Posterior cingulate gyrus (tissue), 11 donors: Measurements from ENCODE around the gene TP53TG3D.
"Not testable (repeated sequence)": the region's sequence is repeated elsewhere in the genome, so short reads cannot be mapped to it uniquely, and the experiment has no call there.

ENCODE experiments used
- DNase-seq, 10 donors: peaks; one replicate each; pipeline versions ENCODE4 v3.0.0 to v3.0.0-alpha.2; 2020 to 2021; ENCODE audit warnings: mixed read lengths in 3 of 10
- intact Hi-C: fragments of 100-400 bp; cut with DNase I; formaldehyde crosslinking; loops from one replicate; pipeline ENCODE4 v1.15.1; 2023

The TP53TG3D gene, protein sequence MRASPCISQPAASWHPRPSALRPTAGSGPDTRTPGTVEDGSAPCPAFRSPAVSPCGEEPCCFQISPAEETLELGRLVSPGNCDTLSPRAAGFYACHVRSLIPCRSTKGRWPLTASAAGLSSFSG

DNA sequence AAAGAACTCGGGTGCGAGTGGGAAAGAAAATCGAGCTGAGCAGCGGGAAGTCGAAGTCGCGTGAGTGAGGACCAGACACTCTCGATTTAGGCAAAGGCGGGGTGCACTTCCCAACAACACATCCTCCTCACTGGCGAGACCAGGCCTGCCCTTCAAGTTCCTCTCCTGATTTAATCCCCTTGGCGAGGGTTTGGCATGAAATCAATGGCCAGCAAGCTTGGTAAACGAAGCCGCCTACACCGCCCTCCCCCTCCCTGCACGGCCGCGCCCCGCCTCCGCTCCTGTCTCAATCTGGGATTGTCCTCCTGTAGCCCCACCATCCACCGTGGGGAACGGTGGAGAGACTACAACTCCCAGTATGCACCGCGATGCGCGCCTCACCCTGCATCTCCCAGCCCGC lies at the start of gene TP53TG3D:
Gene TP53TG3D (plus strand): TSS at position 301 of the 400 bp plus-strand sequence. CDS start 68 bp downstream, at position 369.
- intact Hi-C loops, DNase-seq: not testable (repeated sequence)

DNA sequence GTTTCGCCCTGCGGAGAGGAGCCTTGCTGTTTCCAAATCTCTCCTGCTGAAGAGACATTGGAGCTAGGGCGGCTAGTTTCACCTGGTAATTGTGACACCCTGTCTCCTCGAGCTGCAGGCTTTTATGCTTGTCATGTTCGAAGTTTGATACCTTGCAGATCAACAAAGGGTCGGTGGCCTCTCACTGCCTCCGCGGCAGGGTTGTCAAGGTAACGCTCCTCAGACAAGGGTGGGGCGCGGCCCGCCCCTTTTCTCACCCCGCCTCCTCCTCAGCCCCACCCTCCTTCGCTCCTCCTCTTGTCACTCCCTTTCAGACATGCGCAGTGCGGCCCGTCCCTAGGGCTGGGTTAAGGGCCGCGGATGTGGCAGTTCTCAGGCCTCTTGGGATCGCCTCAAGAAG lies 421 bp downstream of the TP53TG3D start:
- DNase-seq: peak in 4 of 10 donors; percentile 1 to 61 (median 26)

DNA sequence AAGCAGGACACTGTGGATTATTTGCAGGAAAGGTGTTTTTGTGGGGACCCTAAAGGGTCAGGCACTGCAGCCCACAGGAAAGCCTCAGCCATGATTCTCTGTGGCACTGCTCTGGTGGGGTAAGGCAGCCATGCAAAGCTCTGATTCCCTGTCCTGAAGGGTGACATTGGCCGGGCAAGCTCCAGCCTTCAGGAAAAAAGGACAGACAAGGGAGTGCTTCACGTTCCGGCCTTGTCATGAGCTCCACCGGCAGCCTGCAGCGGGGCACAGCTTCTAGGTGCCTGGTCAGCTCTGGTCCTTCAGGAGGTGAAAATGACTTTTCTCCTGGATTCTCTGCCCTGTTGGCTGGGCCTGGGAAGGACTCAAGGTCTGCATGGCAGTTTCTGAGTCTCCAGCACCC lies 8.4 kb downstream of the TP53TG3D start:
- peak in 2 of 10 donors; percentile 5 to 57 for DNase-seq
- intact Hi-C loops: not testable (repeated sequence)

More for the DNA sequence above, 421 bp downstream of the TP53TG3D start:
- intact Hi-C loops: not testable (repeated sequence)

DNA sequence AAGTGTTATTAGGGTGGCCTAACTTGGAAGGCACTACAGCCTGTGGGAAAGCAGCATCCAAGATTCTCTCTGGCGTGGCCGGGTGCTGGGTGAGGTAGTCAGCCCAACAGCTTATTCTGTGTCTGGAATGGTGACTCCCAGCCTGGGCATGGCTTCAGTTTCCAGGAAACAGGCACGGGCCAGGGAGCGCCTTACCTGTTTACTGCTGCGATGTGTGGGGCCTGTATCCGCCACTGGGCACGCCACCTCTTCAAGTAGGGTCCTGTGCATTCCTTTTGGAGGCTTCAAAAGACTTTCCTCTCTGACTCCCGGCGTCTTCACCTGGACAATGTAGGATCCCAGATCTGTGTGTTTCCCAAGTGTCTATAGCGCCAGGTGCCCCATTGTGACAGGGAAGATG lies 10.5 kb downstream of the TP53TG3D start:
- peak in 2 of 10 donors; percentile 24 to 26 for DNase-seq
- intact Hi-C loops: not testable (repeated sequence)

DNA sequence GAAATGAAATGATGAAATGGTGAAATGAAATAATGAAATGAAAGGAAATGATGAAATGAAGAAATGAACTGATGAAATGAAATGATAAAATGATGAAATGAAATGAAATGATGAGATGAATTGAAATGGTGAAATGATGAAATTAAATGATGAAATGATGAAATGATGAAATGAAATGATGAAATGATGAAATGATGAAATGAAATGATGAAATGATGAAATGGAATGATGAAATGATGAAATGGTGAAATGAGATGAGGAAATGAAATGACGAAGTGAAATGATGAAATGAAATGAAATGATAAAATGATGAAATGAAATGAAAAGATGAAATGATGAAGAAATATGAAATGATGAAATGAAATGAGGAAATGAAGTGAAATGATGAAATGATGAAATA lies 28.8 kb downstream of the TP53TG3D start:
- DNase-seq, intact Hi-C loops: not testable (repeated sequence)

DNA sequence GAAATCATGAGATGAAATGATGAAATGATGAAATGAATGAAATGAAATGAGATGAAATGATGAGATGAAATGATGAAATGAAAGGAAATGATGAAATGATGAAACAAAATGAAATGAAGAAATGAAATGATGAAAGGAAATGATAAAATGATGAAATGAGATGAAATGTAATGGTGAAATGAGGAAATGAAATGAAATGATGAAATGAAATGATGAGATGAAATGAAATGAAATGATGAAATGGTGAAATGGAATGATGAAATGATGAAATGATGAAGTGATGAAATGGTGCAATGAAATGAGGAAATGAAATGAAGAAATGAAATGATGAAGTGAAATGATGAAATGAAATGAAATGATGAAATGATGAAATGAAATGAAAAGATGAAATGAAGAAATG lies 29.9 kb downstream of the TP53TG3D start:
- intact Hi-C loops, DNase-seq: not testable (repeated sequence)

DNA sequence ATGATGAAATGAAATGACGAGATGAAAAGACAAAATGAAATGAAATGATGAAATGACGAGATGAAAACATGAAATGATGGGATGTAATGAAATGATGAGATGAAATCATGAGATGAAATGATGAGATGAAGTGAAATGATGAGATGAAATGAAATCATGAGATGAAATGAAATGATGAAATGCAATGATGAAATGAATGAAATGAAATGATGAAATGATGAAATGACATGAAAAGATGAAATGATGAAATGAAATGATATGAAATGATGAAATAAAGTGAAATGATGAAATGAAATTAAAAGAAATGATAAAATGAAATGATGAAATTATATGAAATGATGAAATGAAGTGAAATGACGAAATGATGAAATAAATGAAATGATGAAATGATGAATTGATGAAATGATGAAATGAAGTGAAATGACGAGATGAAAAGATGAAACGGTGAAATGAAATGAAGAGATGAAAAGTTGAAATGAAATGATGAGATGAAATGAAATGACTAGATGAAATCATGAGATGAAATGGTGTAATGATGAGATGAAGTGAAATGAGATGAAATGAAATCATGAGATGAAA lies 30.9 kb downstream of the TP53TG3D start:
- DNase-seq, intact Hi-C loops: not testable (repeated sequence)

DNA sequence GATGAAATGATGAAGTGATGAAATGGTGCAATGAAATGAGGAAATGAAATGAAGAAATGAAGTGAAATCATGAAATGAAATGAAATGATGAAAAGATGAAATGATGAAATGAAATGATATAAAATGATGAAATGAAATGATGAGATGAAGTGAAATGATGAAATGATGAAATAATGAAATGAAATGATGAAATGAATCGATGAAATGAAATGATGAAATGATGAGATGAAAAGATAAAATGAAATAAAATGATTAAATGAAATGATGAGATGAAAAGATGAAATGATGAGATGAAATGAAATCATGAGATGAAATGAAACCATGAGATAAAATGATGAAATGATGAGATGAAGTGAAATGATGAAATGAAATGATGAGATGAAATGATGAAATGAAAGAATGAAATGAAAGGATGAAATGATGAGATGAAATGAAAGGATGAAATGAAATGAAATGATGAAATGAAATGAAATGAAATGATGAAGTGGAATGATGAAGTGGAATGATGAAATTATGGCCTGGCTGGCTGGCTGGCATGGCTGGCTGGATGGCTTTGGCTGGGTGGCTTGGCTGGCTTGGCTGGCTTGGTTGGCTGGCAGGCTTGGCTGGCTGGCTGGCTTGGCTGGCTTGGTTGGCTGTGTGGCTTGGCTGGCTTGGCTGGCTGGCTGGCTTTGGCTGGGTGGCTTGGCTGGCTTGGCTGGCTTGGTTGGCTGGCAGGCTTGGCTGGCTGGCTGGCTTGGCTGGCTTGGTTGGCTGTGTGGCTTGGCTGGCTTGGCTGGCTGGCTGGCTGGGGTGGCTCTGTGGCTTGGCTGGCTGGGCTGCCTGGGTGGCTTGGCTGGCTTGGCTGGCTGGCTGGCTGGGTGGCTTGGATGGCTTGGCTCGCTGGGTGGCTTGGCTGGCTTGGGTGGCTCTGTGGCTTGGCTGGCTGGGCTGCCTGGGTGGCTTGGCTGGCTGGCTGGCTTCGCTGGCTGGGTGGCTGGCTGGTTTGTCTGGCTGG lies 32.0 kb downstream of the TP53TG3D start:
- intact Hi-C loops: not testable (repeated sequence)
- peak in 5 of 10 donors; percentile 7 to 86 (median 73) for DNase-seq

DNA sequence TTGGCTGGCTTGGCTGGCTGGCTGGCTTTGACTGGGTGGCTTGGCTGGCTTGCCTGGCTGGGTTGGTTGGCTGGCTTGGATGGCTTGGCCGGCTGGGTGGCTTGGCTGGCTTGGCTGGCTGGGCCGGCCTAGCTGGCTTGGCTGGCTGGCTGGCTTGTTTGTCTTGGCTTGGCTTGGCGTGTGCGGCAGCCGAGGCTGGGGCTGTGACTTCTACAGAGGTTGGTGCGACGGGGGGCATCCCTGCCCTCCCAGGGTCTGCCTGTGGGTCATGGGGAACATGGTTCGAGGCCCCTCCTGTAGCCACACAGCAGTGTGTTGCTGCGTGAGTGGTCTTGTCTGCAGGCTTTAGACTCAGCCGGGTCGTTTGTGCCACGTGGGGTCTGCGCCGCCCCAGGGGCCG lies 33.1 kb downstream of the TP53TG3D start:
- DNase-seq: peak in 2 of 10 donors; percentile 26 to 32
- intact Hi-C loops: not testable (repeated sequence)

DNA sequence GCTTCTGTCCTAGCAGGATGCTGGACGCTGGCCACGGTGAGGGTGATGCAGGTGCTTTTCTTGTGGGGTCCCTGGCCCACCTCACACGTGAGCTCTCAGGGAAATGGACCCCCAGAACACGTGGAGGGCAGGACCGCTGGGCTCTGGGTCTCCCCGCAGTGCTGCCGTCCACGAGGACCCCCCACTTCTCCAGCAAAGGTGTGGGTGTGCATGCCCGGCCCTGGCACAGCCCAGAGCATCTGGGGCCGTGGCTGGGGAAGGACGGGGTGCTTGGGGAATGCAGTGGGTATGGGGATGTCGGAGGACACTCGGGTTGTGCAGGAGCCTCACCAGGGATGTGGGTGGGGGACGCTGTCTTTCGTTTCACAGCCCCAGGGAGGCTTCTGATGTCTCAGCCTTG lies 34.7 kb downstream of the TP53TG3D start:
- intact Hi-C loops: not testable (repeated sequence)
- DNase-seq: peak in 3 of 10 donors; percentile 11 to 53 (median 27)

DNA sequence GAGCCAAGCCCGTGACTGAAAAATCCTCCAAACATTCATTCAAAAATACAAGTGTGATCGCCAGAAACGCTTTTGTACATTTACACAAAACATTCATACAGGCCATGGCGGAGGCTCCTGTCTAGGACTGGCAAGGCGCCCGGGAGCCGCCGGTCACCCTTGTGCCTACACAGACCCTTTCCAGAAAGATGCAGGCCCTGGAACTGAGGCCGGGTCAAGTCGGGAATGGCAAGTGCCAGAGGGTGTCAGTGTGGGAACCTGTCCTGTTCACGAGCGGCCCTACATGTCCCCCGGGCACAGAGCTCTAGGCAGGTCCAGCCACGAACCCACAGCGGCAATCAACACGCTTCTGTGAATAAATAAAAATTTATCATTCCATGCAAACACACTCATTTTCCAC lies 36.1 kb downstream of the TP53TG3D start:
- intact Hi-C loops: not testable (repeated sequence)
- peak in 2 of 10 donors; percentile 20 to 39 for DNase-seq

DNA sequence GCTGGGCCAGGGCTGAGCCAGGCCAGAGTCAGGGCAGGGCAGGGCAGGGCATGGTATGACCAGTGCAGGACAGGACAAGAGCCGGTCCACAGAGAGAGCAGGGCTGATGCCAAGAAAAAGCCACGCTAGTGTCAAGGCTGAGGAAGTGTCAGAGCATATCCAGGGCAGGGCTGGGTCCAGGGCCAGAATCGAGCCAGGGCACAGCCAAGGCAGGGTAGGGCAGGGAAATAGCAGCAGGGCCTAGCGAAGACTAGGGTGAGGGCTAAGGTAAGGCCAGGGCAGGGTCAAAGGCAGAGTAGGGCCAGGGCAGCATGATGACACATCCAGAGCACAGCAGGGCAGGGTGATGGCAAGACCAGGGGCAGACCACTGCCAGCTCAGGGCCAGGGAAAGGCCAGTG lies 49.7 kb downstream of the TP53TG3D start:
- intact Hi-C loops, DNase-seq: not testable (repeated sequence)
